Fibroblast of villous mesenchyme (primary cell): Measurements from ENCODE around the gene SLC24A3. TPM values are rescaled to one million over a fixed set of nuclear protein-coding genes. Genes with fewer than 3 reads are reported as not detected.

ENCODE experiments used
- DNase-seq: peaks from one replicate; pipeline ENCODE4 v3.0.0-alpha.2; 2010; ENCODE audit warnings: low read depth
- H3K4me3 ChIP-seq: 2 replicates; pipeline ENCODE4 v1.5.1; 2011; ENCODE audit warnings: low read depth, mild to moderate bottlenecking, low read length
- total RNA-seq: library from RNA; depleted of rRNA; stranded (reverse); fragments of >200 nt; gene quantifications from 2 replicates; pipeline ENCODE4 v1.2.3, GENCODE V29; 2012
- TF ChIP-seq, protein P1 (sequence below): IDR thresholded peaks from 2 replicates; pipeline ENCODE4 v1.5.1; 2012; ENCODE audit warnings: low read depth, mild to moderate bottlenecking, low read length; ENCODE audit not compliant: insufficient read depth

Gene SLC24A3
- total RNA-seq, 1 donor = 0.86 TPM

- no peak for DNase-seq
- no peak overlapping the region for H3K4me3 ChIP-seq
- TF ChIP-seq, protein P1, sequence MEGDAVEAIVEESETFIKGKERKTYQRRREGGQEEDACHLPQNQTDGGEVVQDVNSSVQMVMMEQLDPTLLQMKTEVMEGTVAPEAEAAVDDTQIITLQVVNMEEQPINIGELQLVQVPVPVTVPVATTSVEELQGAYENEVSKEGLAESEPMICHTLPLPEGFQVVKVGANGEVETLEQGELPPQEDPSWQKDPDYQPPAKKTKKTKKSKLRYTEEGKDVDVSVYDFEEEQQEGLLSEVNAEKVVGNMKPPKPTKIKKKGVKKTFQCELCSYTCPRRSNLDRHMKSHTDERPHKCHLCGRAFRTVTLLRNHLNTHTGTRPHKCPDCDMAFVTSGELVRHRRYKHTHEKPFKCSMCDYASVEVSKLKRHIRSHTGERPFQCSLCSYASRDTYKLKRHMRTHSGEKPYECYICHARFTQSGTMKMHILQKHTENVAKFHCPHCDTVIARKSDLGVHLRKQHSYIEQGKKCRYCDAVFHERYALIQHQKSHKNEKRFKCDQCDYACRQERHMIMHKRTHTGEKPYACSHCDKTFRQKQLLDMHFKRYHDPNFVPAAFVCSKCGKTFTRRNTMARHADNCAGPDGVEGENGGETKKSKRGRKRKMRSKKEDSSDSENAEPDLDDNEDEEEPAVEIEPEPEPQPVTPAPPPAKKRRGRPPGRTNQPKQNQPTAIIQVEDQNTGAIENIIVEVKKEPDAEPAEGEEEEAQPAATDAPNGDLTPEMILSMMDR = no peak
These were observed 207.0 kb downstream of the SLC24A3 start for GRCh38 chr20:19419396-19419795.

DNA sequence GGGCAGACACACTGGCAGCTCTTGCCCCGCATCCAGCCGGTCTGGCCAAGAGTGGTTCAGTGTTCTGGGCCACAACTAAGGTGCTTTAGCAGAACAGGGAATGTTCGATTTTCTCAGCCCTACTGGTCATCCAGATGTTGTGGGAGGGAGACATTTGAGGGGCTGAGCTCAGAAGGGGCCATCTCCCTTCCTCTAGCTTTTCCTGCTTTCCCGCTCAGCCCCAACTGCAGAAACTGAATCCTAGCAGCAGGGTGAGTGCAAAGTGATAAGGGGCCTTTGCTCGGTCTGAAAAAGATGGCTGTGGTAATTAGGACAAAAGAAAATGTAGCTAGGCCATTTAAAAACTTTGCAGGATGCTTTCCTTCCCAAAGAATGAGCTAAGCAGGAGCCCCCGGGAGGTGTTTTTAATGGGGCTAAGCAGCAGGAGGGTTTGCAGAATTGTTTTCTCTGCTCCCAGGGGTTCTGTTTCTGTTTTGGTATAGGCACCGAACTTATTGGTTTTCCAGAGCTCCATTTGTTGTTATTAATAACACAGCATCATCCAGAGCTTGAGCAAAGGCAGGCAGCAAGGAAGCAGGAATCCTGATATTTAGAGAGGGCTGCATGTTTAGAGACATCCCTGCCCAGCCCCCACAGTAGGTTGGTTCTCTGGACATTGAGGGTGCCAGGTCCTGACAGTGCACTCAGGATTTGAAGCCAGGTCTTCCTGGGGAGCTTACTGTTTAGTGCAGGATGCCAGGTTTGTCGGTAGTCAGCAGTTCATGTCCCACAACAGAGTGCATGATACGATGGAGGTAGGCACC, 210.9 kb downstream of the SLC24A3 start:
- H3K4me3 ChIP-seq = no peak overlapping the region
- TF ChIP-seq, protein P1 = no peak
- DNase-seq = no peak

GRCh38 chr20:19423900-19424620, 211.6 kb downstream of the SLC24A3 start:
- TF ChIP-seq, protein P1 = no peak
- DNase-seq = no peak
- H3K4me3 ChIP-seq = no peak overlapping the region

GRCh38 chr20:19426356-19426755, 213.9 kb downstream of the SLC24A3 start:
- no peak for DNase-seq
- TF ChIP-seq, protein P1 = no peak
- H3K4me3 ChIP-seq = no peak overlapping the region

DNA sequence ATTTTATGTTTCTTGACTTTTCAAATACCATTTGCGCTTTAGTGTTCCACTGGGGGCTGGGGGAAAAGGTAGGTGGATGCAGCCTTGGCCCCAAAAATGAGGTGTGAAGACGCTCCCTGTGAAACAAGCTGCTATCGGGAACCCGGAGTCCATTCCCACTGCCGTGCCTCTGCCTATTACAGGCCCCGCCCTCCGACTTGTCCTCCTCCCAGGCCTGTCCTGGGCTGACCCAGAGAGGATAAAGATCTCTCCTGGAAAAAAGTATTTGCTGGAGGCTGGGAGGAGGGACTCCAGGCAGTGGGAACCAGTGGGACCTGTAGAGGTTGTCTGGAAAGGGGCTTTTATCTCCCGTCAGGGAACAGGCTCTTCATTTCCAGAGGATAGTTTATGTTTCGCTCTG, 215.0 kb downstream of the SLC24A3 start:
- H3K4me3 ChIP-seq = no peak overlapping the region
- DNase-seq = peak; percentile 17
- TF ChIP-seq, protein P1 = no peak

DNA sequence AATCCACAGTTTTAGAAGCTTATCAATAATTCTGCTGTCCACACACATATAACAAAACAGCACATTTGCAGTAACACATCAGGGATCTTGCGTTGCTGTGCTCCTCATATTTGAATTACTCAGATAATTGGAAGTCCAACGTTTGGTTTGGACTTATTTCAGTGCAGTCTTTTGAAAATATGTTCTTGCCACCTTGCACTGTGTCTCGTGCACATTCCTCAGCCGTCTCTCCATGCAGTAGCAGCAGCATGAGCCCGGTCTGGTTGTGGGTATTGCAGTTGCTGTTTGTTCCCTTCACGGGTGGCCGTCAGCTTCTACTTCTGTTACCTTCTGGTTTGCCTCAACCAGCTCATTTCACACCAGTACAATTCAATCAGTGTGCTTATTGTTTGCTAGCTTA, 215.5 kb downstream of the SLC24A3 start:
- H3K4me3 ChIP-seq = no peak overlapping the region
- DNase-seq = no peak
- TF ChIP-seq, protein P1 = no peak
